Testis (tissue), 2 donors: ENCODE data around the gene ANKS1B.

Source experiments
- POLR2A ChIP-seq: fragments of 450-650 bp; IDR thresholded peaks from one replicate; pipeline ENCODE4 v1.6.1; 2017; ENCODE audit warnings: antibody characterized with exemption, mild to moderate bottlenecking, moderate library complexity
- TF ChIP-seq, protein P1 (sequence below), 3 experiments: fragments of 450-650 bp in 2 of 3; fragments of 200-600 bp in 1 of 3; sonication (generic) in 1 of 3; IDR thresholded peaks; one replicate each; pipeline ENCODE4 v1.5.1; 2016 to 2019; ENCODE audit warnings: antibody characterized with exemption in 3 of 3, mild to moderate bottlenecking in 2 of 3, moderate library complexity in 1 of 3

DNA sequence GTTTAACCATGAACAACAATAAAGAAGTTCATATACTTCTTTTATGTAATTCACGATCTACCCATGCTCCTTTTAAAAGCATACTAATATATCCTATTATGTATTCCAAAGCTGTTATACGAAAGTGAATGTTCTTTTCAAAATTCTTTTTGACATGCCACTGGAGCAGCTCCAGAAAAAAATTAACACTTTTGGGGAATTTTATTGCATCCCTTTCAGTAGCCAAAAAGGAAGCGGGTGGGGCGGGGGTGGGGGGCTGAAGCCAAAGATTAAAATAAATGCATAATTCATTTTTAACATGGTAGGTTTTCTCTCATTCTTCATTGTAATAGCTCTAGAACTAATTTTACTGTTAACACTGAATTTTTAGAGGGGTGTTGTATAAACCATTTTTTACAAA, 123.0 kb downstream of the ANKS1B start:
- TF ChIP-seq POLR2A = no peak
- TF ChIP-seq, protein P1, sequence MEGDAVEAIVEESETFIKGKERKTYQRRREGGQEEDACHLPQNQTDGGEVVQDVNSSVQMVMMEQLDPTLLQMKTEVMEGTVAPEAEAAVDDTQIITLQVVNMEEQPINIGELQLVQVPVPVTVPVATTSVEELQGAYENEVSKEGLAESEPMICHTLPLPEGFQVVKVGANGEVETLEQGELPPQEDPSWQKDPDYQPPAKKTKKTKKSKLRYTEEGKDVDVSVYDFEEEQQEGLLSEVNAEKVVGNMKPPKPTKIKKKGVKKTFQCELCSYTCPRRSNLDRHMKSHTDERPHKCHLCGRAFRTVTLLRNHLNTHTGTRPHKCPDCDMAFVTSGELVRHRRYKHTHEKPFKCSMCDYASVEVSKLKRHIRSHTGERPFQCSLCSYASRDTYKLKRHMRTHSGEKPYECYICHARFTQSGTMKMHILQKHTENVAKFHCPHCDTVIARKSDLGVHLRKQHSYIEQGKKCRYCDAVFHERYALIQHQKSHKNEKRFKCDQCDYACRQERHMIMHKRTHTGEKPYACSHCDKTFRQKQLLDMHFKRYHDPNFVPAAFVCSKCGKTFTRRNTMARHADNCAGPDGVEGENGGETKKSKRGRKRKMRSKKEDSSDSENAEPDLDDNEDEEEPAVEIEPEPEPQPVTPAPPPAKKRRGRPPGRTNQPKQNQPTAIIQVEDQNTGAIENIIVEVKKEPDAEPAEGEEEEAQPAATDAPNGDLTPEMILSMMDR (IDR thresholded peaks at IDR 0.05) = no peak
